ENCODE data around the gene CAMK2A.

Gene CAMK2A

DNA sequence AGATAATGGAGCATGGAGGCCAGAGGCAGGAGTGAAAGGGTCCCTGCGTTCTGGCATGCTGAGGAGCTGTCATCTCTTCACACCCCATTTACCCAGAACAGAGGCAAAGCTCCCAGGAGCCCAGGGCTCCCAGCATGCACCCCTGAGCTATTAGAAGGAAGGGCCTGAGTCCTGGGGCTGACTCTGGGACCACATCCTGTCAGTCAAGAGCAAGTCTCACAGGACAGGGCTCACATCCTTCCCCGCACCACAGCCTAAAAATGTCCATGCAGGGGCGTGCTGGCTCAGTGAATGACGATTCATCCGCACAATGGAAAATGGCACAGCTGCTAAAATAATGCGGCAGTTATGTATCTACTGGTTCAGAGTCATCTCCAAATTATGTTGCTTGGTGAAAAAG, 31.4 kb downstream of the CAMK2A start:
- Mint-ChIP-seq H3K4me1 (peaks cover 12% of the 10 kb centered on the region), H3K27ac (no peak overlapping the region), H3K27me3 (ENCODE audit: low read depth) (peaks cover 4% of the 10 kb centered on the region), H3K4me3 (no peak overlapping the region), H3K9me3 (no peaks in the 10 kb centered on the region), H3K36me3 (ENCODE audit: low read depth) (no peaks in the 10 kb centered on the region)
- TF ChIP-seq, protein P1, sequence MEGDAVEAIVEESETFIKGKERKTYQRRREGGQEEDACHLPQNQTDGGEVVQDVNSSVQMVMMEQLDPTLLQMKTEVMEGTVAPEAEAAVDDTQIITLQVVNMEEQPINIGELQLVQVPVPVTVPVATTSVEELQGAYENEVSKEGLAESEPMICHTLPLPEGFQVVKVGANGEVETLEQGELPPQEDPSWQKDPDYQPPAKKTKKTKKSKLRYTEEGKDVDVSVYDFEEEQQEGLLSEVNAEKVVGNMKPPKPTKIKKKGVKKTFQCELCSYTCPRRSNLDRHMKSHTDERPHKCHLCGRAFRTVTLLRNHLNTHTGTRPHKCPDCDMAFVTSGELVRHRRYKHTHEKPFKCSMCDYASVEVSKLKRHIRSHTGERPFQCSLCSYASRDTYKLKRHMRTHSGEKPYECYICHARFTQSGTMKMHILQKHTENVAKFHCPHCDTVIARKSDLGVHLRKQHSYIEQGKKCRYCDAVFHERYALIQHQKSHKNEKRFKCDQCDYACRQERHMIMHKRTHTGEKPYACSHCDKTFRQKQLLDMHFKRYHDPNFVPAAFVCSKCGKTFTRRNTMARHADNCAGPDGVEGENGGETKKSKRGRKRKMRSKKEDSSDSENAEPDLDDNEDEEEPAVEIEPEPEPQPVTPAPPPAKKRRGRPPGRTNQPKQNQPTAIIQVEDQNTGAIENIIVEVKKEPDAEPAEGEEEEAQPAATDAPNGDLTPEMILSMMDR (IDR thresholded peaks at IDR 0.05; ENCODE audit: unreplicated experiment in 3 of 3) = no peak

DNA sequence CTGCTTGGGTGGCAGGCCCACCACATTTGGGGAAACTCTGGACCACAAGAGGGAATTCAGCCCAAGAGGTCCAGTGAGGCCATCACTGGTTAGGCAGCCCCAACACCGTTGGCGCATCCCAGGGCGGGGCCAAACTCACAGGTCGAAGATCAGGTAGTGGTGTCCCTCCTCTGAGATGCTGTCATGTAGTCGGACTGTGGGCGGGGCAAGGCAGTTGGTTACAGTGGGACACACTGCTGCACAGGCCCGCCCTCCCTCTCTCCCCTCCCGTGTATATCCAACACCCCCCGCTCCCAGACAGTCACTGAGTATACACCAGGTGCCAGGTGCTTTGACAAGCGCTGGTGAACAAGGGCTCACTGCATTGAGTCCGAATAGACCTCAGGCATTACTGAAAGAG, 32.1 kb downstream of the CAMK2A start:
- Mint-ChIP-seq H3K4me3 (no peak overlapping the region), H3K9me3 (no peaks in the 10 kb centered on the region), H3K27ac (no peak overlapping the region), H3K4me1 (peaks cover 12% of the 10 kb centered on the region), H3K36me3 (ENCODE audit: low read depth) (no peaks in the 10 kb centered on the region), H3K27me3 (ENCODE audit: low read depth) (peaks cover 4% of the 10 kb centered on the region)
- TF ChIP-seq, protein P1 (IDR thresholded peaks at IDR 0.05; ENCODE audit: unreplicated experiment in 3 of 3) = no peak

DNA sequence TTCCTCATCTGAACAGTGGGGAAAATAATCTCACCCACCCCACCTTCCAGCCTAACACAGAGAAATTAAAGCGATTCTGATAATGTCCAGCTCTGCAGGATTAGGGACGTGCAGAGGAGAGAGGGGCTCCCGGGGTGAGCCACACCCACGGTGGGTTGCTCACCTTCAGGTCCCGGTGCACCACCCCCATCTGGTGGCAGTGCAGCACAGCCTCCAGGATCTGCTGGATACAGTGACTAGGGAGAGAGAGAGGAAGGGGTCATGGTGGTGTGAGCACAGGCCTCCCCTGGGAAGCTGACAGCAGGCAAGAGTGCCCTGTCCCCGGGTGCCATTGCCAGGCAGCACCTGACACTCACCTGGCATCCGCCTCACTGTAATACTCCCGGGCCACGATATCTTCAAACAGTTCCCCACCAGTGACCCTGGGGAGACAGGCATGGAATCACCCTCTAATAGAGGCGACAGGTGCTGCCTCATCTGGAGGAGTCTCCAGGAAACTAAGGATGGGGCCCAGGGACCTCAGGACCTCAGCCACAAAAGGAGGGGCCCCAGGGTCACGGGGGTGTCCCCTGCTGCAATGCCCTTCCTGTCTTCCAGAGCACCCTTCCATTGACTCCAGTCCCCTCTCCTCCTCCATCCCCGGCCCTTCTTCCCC, 33.0 kb downstream of the CAMK2A start:
- TF ChIP-seq, protein P1 (IDR thresholded peaks at IDR 0.05; ENCODE audit: unreplicated experiment in 3 of 3) = peak in 1 of 3 experiments; percentile 12
- no peaks in the 10 kb centered on the region for H3K36me3 Mint-ChIP-seq (ENCODE audit: low read depth)
- H3K4me1 Mint-ChIP-seq = peaks cover 12% of the 10 kb centered on the region
- H3K27me3 Mint-ChIP-seq (ENCODE audit: low read depth) = no peaks in the 10 kb centered on the region
- H3K4me3 Mint-ChIP-seq = no peak overlapping the region
- H3K27ac Mint-ChIP-seq = peak overlapping the region in 2 of 3 experiments; percentile 29 to 73
- no peaks in the 10 kb centered on the region for H3K9me3 Mint-ChIP-seq

DNA sequence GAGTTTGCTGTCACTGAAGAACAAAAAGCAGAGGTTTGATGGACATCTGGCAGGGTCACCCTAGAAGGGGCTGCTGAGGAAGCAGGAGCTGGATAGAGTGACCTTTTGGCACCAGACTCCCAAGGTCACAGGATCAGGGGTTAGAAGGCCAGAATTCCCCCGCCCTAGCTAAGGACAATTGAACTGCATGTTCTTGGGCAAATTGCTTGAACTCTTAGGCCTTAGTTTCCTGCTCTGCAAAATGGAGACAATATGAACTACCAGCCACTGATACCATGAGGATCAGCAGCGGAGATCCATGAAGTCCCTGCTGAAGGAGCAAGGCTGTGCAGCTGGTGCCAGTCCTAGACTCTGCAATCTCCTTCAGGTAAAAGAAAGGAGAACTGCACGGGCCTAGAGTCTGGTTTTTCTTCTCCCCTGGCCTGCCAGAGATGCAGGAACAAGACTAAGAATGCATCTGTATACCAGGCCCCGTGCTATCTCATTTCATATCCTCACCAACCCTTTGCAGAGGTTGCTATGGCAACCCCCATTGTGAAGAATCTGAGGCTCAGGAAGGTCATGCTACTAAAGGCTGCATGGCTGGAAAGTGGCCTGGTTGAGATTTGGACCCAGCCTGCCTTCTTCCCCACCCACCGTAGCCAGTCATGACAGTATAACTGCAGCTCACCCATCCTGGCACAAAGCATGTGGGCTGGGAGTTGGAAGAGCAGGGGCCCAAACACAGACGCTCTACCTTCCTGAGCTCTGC, 33.7 kb downstream of the CAMK2A start:
- Mint-ChIP-seq H3K4me3 (no peak overlapping the region), H3K9me3 (no peaks in the 10 kb centered on the region)

DNA sequence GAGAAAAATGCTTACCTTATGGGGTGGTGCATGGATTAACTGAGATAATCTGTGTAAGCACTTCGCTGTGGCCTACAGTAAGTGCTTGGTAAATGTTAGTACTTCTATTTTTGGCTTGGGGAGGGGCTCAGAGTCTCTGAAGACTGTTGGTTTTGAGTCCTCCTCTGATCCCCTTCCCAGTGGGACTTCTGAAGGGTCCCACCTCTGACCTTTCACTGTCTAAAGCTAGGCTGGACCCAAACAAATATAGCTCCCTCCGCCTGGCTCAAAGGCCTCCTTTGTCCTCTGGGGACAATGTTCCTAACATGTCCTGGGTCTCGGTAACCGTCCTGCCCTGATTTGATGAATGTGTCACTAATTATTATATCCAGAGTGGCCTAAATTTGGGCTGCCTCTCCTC, 34.8 kb downstream of the CAMK2A start:
- peak overlapping the region in 1 of 3 experiments; percentile 37 for H3K27ac Mint-ChIP-seq
- H3K9me3 Mint-ChIP-seq = no peaks in the 10 kb centered on the region
- TF ChIP-seq, protein P1 (IDR thresholded peaks at IDR 0.05; ENCODE audit: unreplicated experiment in 3 of 3) = no peak
- H3K4me1 Mint-ChIP-seq = peaks cover 12% of the 10 kb centered on the region
- no peaks in the 10 kb centered on the region for H3K36me3 Mint-ChIP-seq (ENCODE audit: low read depth)
- H3K4me3 Mint-ChIP-seq = no peak overlapping the region
- H3K27me3 Mint-ChIP-seq (ENCODE audit: low read depth) = no peaks in the 10 kb centered on the region

More for the DNA sequence above, 33.7 kb downstream of the CAMK2A start:
- TF ChIP-seq, protein P1 (IDR thresholded peaks at IDR 0.05; ENCODE audit: unreplicated experiment in 3 of 3) = no peak
- Mint-ChIP-seq H3K27ac (peak overlapping the region in 2 of 3 experiments; percentile 29 to 73), H3K4me1 (peaks cover 12% of the 10 kb centered on the region), H3K36me3 (ENCODE audit: low read depth) (no peaks in the 10 kb centered on the region), H3K27me3 (ENCODE audit: low read depth) (no peaks in the 10 kb centered on the region)

All from nephron (organoid).